HCT116 (cell line): ENCODE measurements around the gene APOBEC3F. TPM values are rescaled to one million over a fixed set of nuclear protein-coding genes. Genes with fewer than 3 reads are reported as not detected.
"Not testable (repeated sequence)": the region's sequence is repeated elsewhere in the genome, so short reads cannot be mapped to it uniquely, and the experiment has no call there.

ENCODE experiments used
- ATAC-seq: fragments of 200-7000 bp; cut with Tn5 transposase; 2 replicates; pipeline ENCODE4 v1.9.1; 2020; ENCODE audit warnings: mild to moderate bottlenecking, moderate library complexity
- BruUV-seq: library from RNA; stranded (reverse); fragments of 400-500 nt; replicated peaks from 2 replicates; lab custom pipeline; 2021; lab: Mats Ljungman, UMichigan
- CTCF ChIA-PET: fragments of 300-600 bp; sonication (Branson Sonifier 250); formaldehyde crosslinking; loops from one replicate; lab custom pipeline; 2021; ENCODE audit warnings: antibody characterized with exemption; lab: Charles Lee
- POLR2A ChIA-PET: fragments of 300-600, 350-600 bp; sonication (Branson Sonifier 250); formaldehyde crosslinking; loops from one replicate; lab custom pipeline; 2021; ENCODE audit warnings: antibody characterized with exemption; lab: Charles Lee
- RAD21 ChIA-PET, 2 experiments: fragments of 300-600 bp; sonication (Branson Sonifier 250); formaldehyde crosslinking; loops; one replicate each; lab custom pipeline; 2023; ENCODE audit warnings: low total read pairs in 2 of 2; ENCODE audit not compliant: uncharacterized antibody in 2 of 2, unreplicated experiment in 2 of 2, low non-redundant PET in 1 of 2; lab: Charles Lee
- DNase-seq: peaks from one replicate; pipeline ENCODE4 v3.0.0-alpha.2; 2010; ENCODE audit warnings: low read depth, low spot score
- H2AFZ ChIP-seq: fragments of 200-600 bp; shearing (Covaris generic), sonication (generic); 2 replicates; pipeline ENCODE4 v1.6.1; 2017; ENCODE audit warnings: low read depth, mixed run types, mixed read lengths, antibody characterized with exemption, low read length; ENCODE audit not compliant: poor library complexity, severe bottlenecking
- H3K27ac ChIP-seq: 2 replicates; pipeline ENCODE4 v1.5.1; 2012; ENCODE audit warnings: low read depth, low read length
- H3K27me3 ChIP-seq: fragments of 200-600 bp; sonication (generic); 2 replicates; pipeline ENCODE4 v1.6.1; 2016; ENCODE audit warnings: mixed run types, low read length, mixed read lengths; ENCODE audit not compliant: insufficient read depth
- H3K36me3 ChIP-seq, 2 experiments: fragments of 200-500 bp in 1 of 2; fragments of 200-600 bp in 1 of 2; sonication (Bioruptor generic) in 1 of 2; sonication (generic) in 1 of 2; 2 replicates each; pipeline versions ENCODE4 v1.5.1 to v1.6.1; 2014 to 2016; ENCODE audit warnings: low read length in 2 of 2, inconsistent platforms in 1 of 2, mixed read lengths in 1 of 2, mixed run types in 1 of 2; ENCODE audit not compliant: insufficient read depth in 2 of 2, control insufficient read depth in 1 of 2
- H3K4me1 ChIP-seq, 2 experiments: fragments of 200-600 bp in 1 of 2; sonication (generic) in 1 of 2; 2 replicates each; pipeline versions ENCODE4 v1.5.1 to v1.6.1; 2012 to 2017; ENCODE audit warnings: low read length in 2 of 2, inconsistent platforms in 1 of 2, mild to moderate bottlenecking in 1 of 2, mixed read lengths in 1 of 2, mixed run types in 1 of 2, moderate library complexity in 1 of 2; ENCODE audit not compliant: insufficient read depth in 2 of 2, control insufficient read depth in 1 of 2
- H3K4me2 ChIP-seq: fragments of 200-600 bp; sonication (generic); 2 replicates; pipeline ENCODE4 v1.6.1; 2017; ENCODE audit warnings: mixed run types, low read length, mixed read lengths
- H3K4me3 ChIP-seq, 2 experiments: fragments of 200-600 bp in 1 of 2; sonication (generic) in 1 of 2; replicated peaks in 1 of 2; 2 replicates each; pipeline ENCODE4 v1.5.1; 2011 to 2016; ENCODE audit warnings: low read length in 2 of 2, control low read depth in 1 of 2, low read depth in 1 of 2, mild to moderate bottlenecking in 1 of 2, mixed read lengths in 1 of 2, mixed run types in 1 of 2
- H3K79me2 ChIP-seq: fragments of 200-600 bp; sonication (generic); 2 replicates; pipeline ENCODE4 v1.6.1; 2017; ENCODE audit warnings: mild to moderate bottlenecking, mixed run types, low read length, moderate library complexity, mixed read lengths; ENCODE audit not compliant: insufficient read depth
- H3K9ac ChIP-seq: fragments of 200-600 bp; sonication (generic); 2 replicates; pipeline ENCODE4 v1.6.1; 2016; ENCODE audit warnings: low read length, mixed read lengths
- H3K9me2 ChIP-seq: fragments of 200-600 bp; sonication (generic), shearing (Covaris generic); 2 replicates; pipeline ENCODE4 v1.6.1; 2017; ENCODE audit warnings: mixed run types, mild to moderate bottlenecking, moderate library complexity; ENCODE audit not compliant: insufficient read depth
- H3K9me3 ChIP-seq, 2 experiments: fragments of 200-500 bp in 1 of 2; fragments of 200-600 bp in 1 of 2; sonication (Bioruptor generic) in 1 of 2; sonication (generic) in 1 of 2; 2 replicates each; pipeline ENCODE4 v1.6.1; 2014 to 2017; ENCODE audit warnings: low read length in 2 of 2, mixed read lengths in 2 of 2, inconsistent platforms in 1 of 2, low read depth in 1 of 2, mild to moderate bottlenecking in 1 of 2, mixed run types in 1 of 2, moderate library complexity in 1 of 2; ENCODE audit not compliant: control insufficient read depth in 1 of 2, insufficient read depth in 1 of 2
- H4K20me1 ChIP-seq: fragments of 200-600 bp; sonication (generic), shearing (Covaris generic); 2 replicates; pipeline ENCODE4 v1.6.1; 2017; ENCODE audit warnings: mixed run types, mild to moderate bottlenecking, moderate library complexity; ENCODE audit not compliant: insufficient read depth
- intact Hi-C: fragments of 100-400 bp; cut with micrococcal nuclease; formaldehyde crosslinking; loops from 2 replicates; pipeline ENCODE4 v1.10.0; 2022
- total RNA-seq: library from RNA; stranded (reverse); gene quantifications from one replicate; pipeline ENCODE4 v1.2.1, GENCODE V29; 2021; ENCODE audit not compliant: unreplicated experiment

Gene APOBEC3F
- total RNA-seq, 1 experiment from 2014 or later, result 11.1 TPM

DNA sequence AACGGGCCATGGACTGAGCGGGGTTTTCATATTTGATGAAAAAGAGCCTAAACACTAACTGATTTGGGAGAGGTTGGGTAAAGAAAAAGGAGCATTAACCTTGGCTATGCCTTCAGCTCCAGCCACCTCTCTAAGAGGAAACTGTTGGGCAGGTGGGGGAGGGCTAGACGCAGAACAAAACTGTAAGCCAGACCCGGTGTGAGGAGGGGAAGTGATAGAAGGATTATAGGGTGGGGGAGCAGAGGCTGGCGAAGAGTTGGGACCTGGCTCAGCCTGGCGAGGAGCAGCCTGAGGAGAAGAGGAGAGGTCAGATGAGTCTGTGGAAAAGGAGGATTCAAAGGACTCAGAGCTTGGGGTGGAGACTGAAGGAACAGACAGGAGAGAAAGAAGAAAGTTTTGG, 20.6 kb downstream of the APOBEC3F start:
- ATAC-seq, H3K4me2 ChIP-seq, DNase-seq, H3K27me3 ChIP-seq, CTCF ChIA-PET, H4K20me1 ChIP-seq, H3K9me2 ChIP-seq, H3K79me2 ChIP-seq, H3K4me1 ChIP-seq, H3K9ac ChIP-seq, H3K36me3 ChIP-seq, BruUV-seq, H3K9me3 ChIP-seq, intact Hi-C loops, H3K27ac ChIP-seq, POLR2A ChIA-PET, H3K4me3 ChIP-seq, H2AFZ ChIP-seq, RAD21 ChIA-PET: not testable (repeated sequence)

DNA sequence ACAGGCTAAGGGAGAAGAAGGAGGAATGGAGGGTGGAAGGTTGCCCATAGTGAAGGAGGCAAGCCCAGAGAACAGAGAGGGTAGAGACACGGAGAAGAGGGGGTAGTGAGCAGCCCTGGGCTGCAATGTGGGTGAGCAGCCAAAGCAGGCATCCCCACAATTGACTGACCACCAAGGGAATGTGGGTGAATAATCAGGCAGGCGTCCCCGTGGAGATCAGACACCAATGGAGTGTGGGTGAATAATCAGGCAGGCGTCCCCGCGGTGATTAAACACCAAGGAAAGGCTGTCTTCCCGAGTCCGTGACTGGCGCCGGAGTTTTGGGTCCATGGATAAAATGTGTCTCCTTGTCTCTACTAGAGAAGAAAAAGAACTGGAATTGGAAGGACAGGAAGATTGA, 21.3 kb downstream of the APOBEC3F start:
- CTCF ChIA-PET, result not testable (repeated sequence)

GRCh38 chr22:39063904-39064303, 23.2 kb downstream of the APOBEC3F start:
- BruUV-seq, H3K9me3 ChIP-seq, H3K27ac ChIP-seq, H3K27me3 ChIP-seq, H3K9me2 ChIP-seq, H3K9ac ChIP-seq, intact Hi-C loops, CTCF ChIA-PET, H3K4me1 ChIP-seq, DNase-seq, H3K36me3 ChIP-seq, RAD21 ChIA-PET, H3K4me2 ChIP-seq, H2AFZ ChIP-seq, POLR2A ChIA-PET, H3K79me2 ChIP-seq, H4K20me1 ChIP-seq, H3K4me3 ChIP-seq, ATAC-seq: not testable (repeated sequence)

More for the DNA sequence above, 21.3 kb downstream of the APOBEC3F start:
- H4K20me1 ChIP-seq, H3K27ac ChIP-seq, H3K79me2 ChIP-seq, H3K27me3 ChIP-seq, DNase-seq, H3K9ac ChIP-seq, H3K4me2 ChIP-seq, H3K9me2 ChIP-seq, RAD21 ChIA-PET, H2AFZ ChIP-seq, intact Hi-C loops, BruUV-seq, POLR2A ChIA-PET, H3K36me3 ChIP-seq, H3K9me3 ChIP-seq, H3K4me1 ChIP-seq, H3K4me3 ChIP-seq, ATAC-seq: not testable (repeated sequence)
